Stimulated activated CD4-positive, alpha-beta T cell treated with anti-CD3 and anti-CD28 coated beads, Interleukin-15, amount 100 ng/mL, for 1 hour (primary cell): ENCODE results near the gene DNPEP.
"Not testable (repeated sequence)": the region's sequence is repeated elsewhere in the genome, so short reads cannot be mapped to it uniquely, and the experiment has no call there.

ENCODE experiments used
- DNase-seq, 2 donors: peaks; one replicate each; pipeline ENCODE4 v3.0.0-alpha.2; 2020; ENCODE audit warnings: low read depth in 1 of 2, low spot score in 1 of 2

DNPEP gene

GRCh38 chr2:219419331-219420197, 31.9 kb upstream of the DNPEP start:
- DNase-seq = no peak

- no peak for DNase-seq
Observed at GRCh38 chr2:219419012-219419324, 31.3 kb upstream of the DNPEP start.

- DNase-seq = no peak
Observed at GRCh38 chr2:219418155-219419011, 30.7 kb upstream of the DNPEP start, which contains the start of gene DES. TSS of gene DES (plus strand) at chr2:219418377. CDS start at chr2:219418463, 86 bp downstream.

GRCh38 chr2:219417374-219417773, 29.7 kb upstream of the DNPEP start:
- DNase-seq = no peak

- DNase-seq = no peak
Observed at GRCh38 chr2:219416938-219417337, 29.2 kb upstream of the DNPEP start.

- no peak for DNase-seq
Observed at GRCh38 chr2:219416235-219416602, 28.5 kb upstream of the DNPEP start.

- no peak for DNase-seq
Observed at GRCh38 chr2:219415580-219416234, 28.0 kb upstream of the DNPEP start.

GRCh38 chr2:219414857-219415256, 27.1 kb upstream of the DNPEP start:
- DNase-seq = no peak

GRCh38 chr2:219410390-219410789, 22.7 kb upstream of the DNPEP start:
- no peak for DNase-seq

- no peak for DNase-seq
Observed at GRCh38 chr2:219409619-219410018, 21.9 kb upstream of the DNPEP start.

- DNase-seq = no peak
Observed at GRCh38 chr2:219408631-219409030, 20.9 kb upstream of the DNPEP start.

GRCh38 chr2:219408204-219408603, 20.5 kb upstream of the DNPEP start:
- DNase-seq = no peak

- DNase-seq = not testable (repeated sequence)
Observed at GRCh38 chr2:219407343-219407742, 19.6 kb upstream of the DNPEP start.

GRCh38 chr2:219406861-219407230, 19.1 kb upstream of the DNPEP start:
- no peak for DNase-seq

GRCh38 chr2:219405958-219406860, 18.5 kb upstream of the DNPEP start:
- DNase-seq = no peak

GRCh38 chr2:219405451-219405850, 17.7 kb upstream of the DNPEP start:
- DNase-seq = no peak

- DNase-seq = no peak
Observed at GRCh38 chr2:219404954-219405353, 17.2 kb upstream of the DNPEP start.

- DNase-seq = no peak
Observed at GRCh38 chr2:219404291-219404910, 16.7 kb upstream of the DNPEP start.

- no peak for DNase-seq
Observed at GRCh38 chr2:219403861-219404260, 16.1 kb upstream of the DNPEP start.
